ENCODE measurements around the gene KIAA0930. TPM values are rescaled to one million over a fixed set of nuclear protein-coding genes. Genes with fewer than 3 reads are reported as not detected.

KIAA0930 gene
- total RNA-seq, 1 donor from 2014 or later: 89.2 TPM

GRCh38 chr22:45163451-45164269 is 77.0 kb downstream of the KIAA0930 start, which contains the start of gene NUP50:
TSS of gene NUP50 (plus strand) at chr22:45163925. CDS start at chr22:45168178, 4,253 bp downstream.
- DNase-seq (peak; percentile 98), ATAC-seq (peak; percentile 95 to 96)
- peak within 1 kb of the TSS; percentile 77 for H3K4me3 ChIP-seq
- no peaks in the 10 kb centered on the region for H3K9me3 ChIP-seq
- H3K27ac ChIP-seq: peak within 1 kb of the TSS; percentile 93
- TF ChIP-seq CTCF (IDR thresholded peaks at IDR 0.05): peak; percentile 22
- intact Hi-C loops (cut with DNase I): no loop called here
- no peaks in the 10 kb centered on the region for H3K27me3 ChIP-seq (ENCODE audit: low read depth)
- H3K4me1 ChIP-seq: peaks cover 65% of the 10 kb centered on the region
- H3K36me3 ChIP-seq: peaks cover 17% of the 10 kb centered on the region

- peak; percentile 55 to 62 for ATAC-seq
- intact Hi-C loops (cut with DNase I): no loop called here
- TF ChIP-seq CTCF (IDR thresholded peaks at IDR 0.05): no peak
- peaks cover 11% of the 10 kb centered on the region for H3K36me3 ChIP-seq
- no peaks in the 10 kb centered on the region for H3K27me3 ChIP-seq (ENCODE audit: low read depth)
- peak overlapping the region; percentile 93 for H3K27ac ChIP-seq
- H3K9me3 ChIP-seq: no peaks in the 10 kb centered on the region
- peak overlapping the region; percentile 77 for H3K4me3 ChIP-seq
- DNase-seq: no peak
- H3K4me1 ChIP-seq: peaks cover 71% of the 10 kb centered on the region
Measured at GRCh38 chr22:45163099-45163450, 77.6 kb downstream of the KIAA0930 start.

GRCh38 chr22:45162531-45162930 is 78.2 kb downstream of the KIAA0930 start:
- Histone ChIP-seq H3K4me3 (peak overlapping the region; percentile 77), H3K4me1 (peaks cover 75% of the 10 kb centered on the region), H3K27me3 (ENCODE audit: low read depth) (no peaks in the 10 kb centered on the region), H3K36me3 (peaks cover 10% of the 10 kb centered on the region), H3K9me3 (no peaks in the 10 kb centered on the region), H3K27ac (peak overlapping the region; percentile 93)
- ATAC-seq: no peak
- no peak for TF ChIP-seq CTCF (IDR thresholded peaks at IDR 0.05)
- intact Hi-C loops (cut with DNase I): no loop called here
- DNase-seq: no peak

- peaks cover 49% of the 10 kb centered on the region for H3K4me1 ChIP-seq
- H3K4me3 ChIP-seq: no peak overlapping the region
- no peaks in the 10 kb centered on the region for H3K27me3 ChIP-seq (ENCODE audit: low read depth)
- ATAC-seq: no peak
- peak overlapping the region; percentile 81 for H3K27ac ChIP-seq
- peaks cover 10% of the 10 kb centered on the region for H3K36me3 ChIP-seq
- intact Hi-C loops (cut with DNase I): no loop called here
- no peaks in the 10 kb centered on the region for H3K9me3 ChIP-seq
- no peak for TF ChIP-seq CTCF (IDR thresholded peaks at IDR 0.05)
- DNase-seq: no peak
Measured at GRCh38 chr22:45159652-45160462, 80.8 kb downstream of the KIAA0930 start.

GRCh38 chr22:45157907-45158306 is 82.8 kb downstream of the KIAA0930 start:
- ATAC-seq: no peak
- Histone ChIP-seq H3K4me3 (no peak overlapping the region), H3K27me3 (ENCODE audit: low read depth) (no peaks in the 10 kb centered on the region), H3K36me3 (peaks cover 10% of the 10 kb centered on the region), H3K4me1 (peaks cover 46% of the 10 kb centered on the region), H3K27ac (no peak overlapping the region), H3K9me3 (no peaks in the 10 kb centered on the region)
- intact Hi-C loops (cut with DNase I): no loop called here
- TF ChIP-seq CTCF (IDR thresholded peaks at IDR 0.05): no peak
- DNase-seq: no peak

Data from lower lobe of right lung (tissue), 2 donors.